ENCODE measurements around the gene S100A7. TPM values are rescaled to one million over a fixed set of nuclear protein-coding genes. Genes with fewer than 3 reads are reported as not detected.

S100A7 gene
- total RNA-seq, 1 experiment from 2014 or later: not detected

- no peak for DNase-seq (ENCODE audit: low spot score)
- intact Hi-C loops (cut with micrococcal nuclease; ENCODE audit: unreplicated experiment): loop anchor here (1.0 kb wide), 2 partner anchors 30 to 143 kb away; no protein-coding TSS in a partner anchor
- Histone ChIP-seq H3K36me3 (ENCODE audit: insufficient read depth, low read length, poor library complexity, severe bottlenecking) (no peaks in the 10 kb centered on the region), H3K4me1 (ENCODE audit: insufficient read depth, low read length, poor library complexity, severe bottlenecking) (peaks cover 6% of the 10 kb centered on the region), H3K9me3 (ENCODE audit: low read depth, low read length, poor library complexity, severe bottlenecking) (no peaks in the 10 kb centered on the region), H3K27ac (ENCODE audit: low read depth, low read length, poor library complexity, severe bottlenecking) (no peak overlapping the region), H3K4me3 (ENCODE audit: low read depth, low read length, poor library complexity, severe bottlenecking) (no peak overlapping the region), H3K27me3 (replicated peaks; ENCODE audit: insufficient read depth, low read depth, low read length, poor library complexity) (peaks cover 12% of the 10 kb centered on the region)
- POLR2A ChIA-PET (ENCODE audit: low non-redundant PET): interaction anchor here (0.6 kb wide), 1 partner anchor 213 kb away, joined by 3 read pairs; no protein-coding TSS in a partner anchor
- TF ChIP-seq EZH2 (IDR thresholded peaks at IDR 0.05; ENCODE audit: borderline replicate concordance, low read depth, low read length, poor library complexity, severe bottlenecking) (no peak), CTCF (conservative IDR thresholded peaks at IDR 0.05; ENCODE audit: low read depth, low read length) (no peak)
- CTCF ChIA-PET: interaction anchor here (0.6 to 2.4 kb wide), 4 partner anchors 10 to 144 kb away, joined by 3 to 20 read pairs (median 10); no protein-coding TSS in a partner anchor
- BruUV-seq (replicated peaks): no TSS peak
Observed at GRCh38 chr1:153495536-153495935, 35.1 kb upstream of the S100A7 start.

- intact Hi-C loops (cut with micrococcal nuclease; ENCODE audit: unreplicated experiment): loop anchor here (1.0 kb wide), 2 partner anchors 30 to 143 kb away; no protein-coding TSS in a partner anchor
- DNase-seq (ENCODE audit: low spot score): peak; percentile 79
- CTCF ChIA-PET: interaction anchor here (0.5 to 2.4 kb wide), 6 partner anchors 10 to 144 kb away, joined by 3 to 20 read pairs (median 4); no protein-coding TSS in a partner anchor
- Histone ChIP-seq H3K27me3 (replicated peaks; ENCODE audit: insufficient read depth, low read depth, low read length, poor library complexity) (peaks cover 12% of the 10 kb centered on the region), H3K36me3 (ENCODE audit: insufficient read depth, low read length, poor library complexity, severe bottlenecking) (no peaks in the 10 kb centered on the region), H3K4me3 (ENCODE audit: low read depth, low read length, poor library complexity, severe bottlenecking) (no peak overlapping the region), H3K9me3 (ENCODE audit: low read depth, low read length, poor library complexity, severe bottlenecking) (no peaks in the 10 kb centered on the region), H3K4me1 (ENCODE audit: insufficient read depth, low read length, poor library complexity, severe bottlenecking) (peaks cover 9% of the 10 kb centered on the region), H3K27ac (ENCODE audit: low read depth, low read length, poor library complexity, severe bottlenecking) (no peak overlapping the region)
- POLR2A ChIA-PET (ENCODE audit: low non-redundant PET): interaction anchor here (0.6 kb wide), 1 partner anchor 213 kb away, joined by 3 read pairs; no protein-coding TSS in a partner anchor
- TF ChIP-seq EZH2 (IDR thresholded peaks at IDR 0.05; ENCODE audit: borderline replicate concordance, low read depth, low read length, poor library complexity, severe bottlenecking) (no peak), CTCF (conservative IDR thresholded peaks at IDR 0.05; ENCODE audit: low read depth, low read length) (peak; percentile 94)
- no TSS peak for BruUV-seq (replicated peaks)
Observed at GRCh38 chr1:153494976-153495535, 34.6 kb upstream of the S100A7 start.

GRCh38 chr1:153493343-153493960 is 33.0 kb upstream of the S100A7 start:
- CTCF ChIA-PET: interaction anchor here (2.4 kb wide), 1 partner anchor 139 kb away, joined by 20 read pairs; no protein-coding TSS in a partner anchor
- POLR2A ChIA-PET (ENCODE audit: low non-redundant PET): no interaction called here
- H3K27me3 ChIP-seq (replicated peaks; ENCODE audit: insufficient read depth, low read depth, low read length, poor library complexity): peaks cover 6% of the 10 kb centered on the region
- no peak overlapping the region for H3K27ac ChIP-seq (ENCODE audit: low read depth, low read length, poor library complexity, severe bottlenecking)
- no peaks in the 10 kb centered on the region for H3K36me3 ChIP-seq (ENCODE audit: insufficient read depth, low read length, poor library complexity, severe bottlenecking)
- H3K9me3 ChIP-seq (ENCODE audit: low read depth, low read length, poor library complexity, severe bottlenecking): no peaks in the 10 kb centered on the region
- H3K4me1 ChIP-seq (ENCODE audit: insufficient read depth, low read length, poor library complexity, severe bottlenecking): peaks cover 9% of the 10 kb centered on the region
- no TSS peak for BruUV-seq (replicated peaks)
- intact Hi-C loops (cut with micrococcal nuclease; ENCODE audit: unreplicated experiment): no loop called here
- no peak for DNase-seq (ENCODE audit: low spot score)
- H3K4me3 ChIP-seq (ENCODE audit: low read depth, low read length, poor library complexity, severe bottlenecking): no peak overlapping the region
- TF ChIP-seq CTCF (conservative IDR thresholded peaks at IDR 0.05; ENCODE audit: low read depth, low read length) (no peak), EZH2 (IDR thresholded peaks at IDR 0.05; ENCODE audit: borderline replicate concordance, low read depth, low read length, poor library complexity, severe bottlenecking) (no peak)

Data from A673 (cell line).